A549 (cell line): ENCODE data around the gene ABHD2.

ENCODE experiments used
- BHLHE40 ChIP-seq: IDR thresholded peaks from 2 replicates; pipeline ENCODE4 v1.6.1; 2012; ENCODE audit warnings: low read depth, low read length, inconsistent platforms
- CTCF ChIP-seq: fragments of >200 bp; sonication (Bioruptor Twin); formaldehyde crosslinking; IDR thresholded peaks from 3 replicates; pipeline ENCODE4 v1.5.1; 2016
- EHMT2 ChIP-seq: fragments of 200-600 bp; sonication (generic); IDR thresholded peaks from 2 replicates; pipeline ENCODE4 v1.6.1; 2016; ENCODE audit warnings: antibody characterized with exemption, low read depth, mild to moderate bottlenecking, moderate library complexity
- HDAC2 ChIP-seq: fragments of 200-600 bp; sonication (generic); IDR thresholded peaks from 2 replicates; pipeline ENCODE4 v1.6.1; 2016
- POLR2A ChIP-seq: IDR thresholded peaks from 2 replicates; pipeline ENCODE4 v1.6.1; 2012; ENCODE audit warnings: mild to moderate bottlenecking, low read length
- SMC3 ChIP-seq: fragments of >200 bp; sonication (Bioruptor Twin); formaldehyde crosslinking; IDR thresholded peaks from 3 replicates; pipeline ENCODE4 v1.6.1; 2018; ENCODE audit warnings: inconsistent platforms

GRCh38 chr15:89121414-89121813 lies 33.2 kb downstream of the ABHD2 start:
- TF ChIP-seq BHLHE40 (no peak), POLR2A (no peak), EHMT2 (no peak), CTCF (no peak), HDAC2 (no peak), SMC3 (no peak)
